Glomerular visceral epithelial cell (primary cell): ENCODE measurements around the gene CACNA1A.
A peak's percentile ranks its signal among the peaks of the same experiment; 100 is the strongest.
"Not testable (repeated sequence)": the region's sequence is repeated elsewhere in the genome, so short reads cannot be mapped to it uniquely, and the experiment has no call there.

Source experiments
- DNase-seq: peaks from one replicate; pipeline ENCODE4 v3.0.0-alpha.2; 2016; ENCODE audit errors: extremely low spot score

Gene CACNA1A

DNA sequence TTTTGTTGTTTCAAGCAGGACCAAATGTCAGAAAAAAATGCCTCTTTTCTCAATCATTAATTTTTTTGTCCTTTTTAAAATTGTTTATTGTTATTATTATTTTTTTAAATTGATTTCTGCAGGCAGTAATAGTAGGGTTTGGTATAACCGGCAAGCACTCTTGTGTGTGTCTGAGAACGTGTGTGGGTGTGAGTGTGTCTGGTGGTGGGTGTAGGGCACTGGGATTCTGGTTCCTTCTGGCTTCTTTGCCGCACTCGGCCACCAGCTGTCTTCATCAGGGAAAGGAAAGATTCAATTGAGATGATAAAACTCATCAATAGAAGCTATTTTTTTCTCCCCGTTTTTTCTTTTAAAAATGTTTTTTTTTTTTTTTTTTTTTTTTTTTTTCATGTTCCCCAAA lies 299.7 kb downstream of the CACNA1A start:
- no peak for DNase-seq

DNA sequence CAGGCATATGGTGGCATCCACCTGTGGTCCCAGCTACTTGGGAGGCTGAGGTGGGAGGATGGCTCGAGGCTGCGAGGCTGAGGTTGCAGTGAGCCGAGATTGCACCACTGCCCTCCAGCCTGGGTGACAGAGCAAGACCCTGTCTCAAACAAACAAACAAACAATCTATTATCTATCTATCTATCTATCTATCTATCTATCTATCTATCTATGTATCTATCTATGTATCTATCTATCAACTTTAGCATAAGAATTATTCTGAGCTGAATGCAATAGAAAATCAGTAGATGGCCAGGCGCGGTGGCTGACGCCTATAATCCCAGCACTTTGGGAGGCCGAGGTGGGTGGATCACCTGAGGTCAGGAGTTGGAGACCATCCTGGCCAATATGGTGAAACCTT lies 304.2 kb downstream of the CACNA1A start:
- not testable (repeated sequence) for DNase-seq

DNA sequence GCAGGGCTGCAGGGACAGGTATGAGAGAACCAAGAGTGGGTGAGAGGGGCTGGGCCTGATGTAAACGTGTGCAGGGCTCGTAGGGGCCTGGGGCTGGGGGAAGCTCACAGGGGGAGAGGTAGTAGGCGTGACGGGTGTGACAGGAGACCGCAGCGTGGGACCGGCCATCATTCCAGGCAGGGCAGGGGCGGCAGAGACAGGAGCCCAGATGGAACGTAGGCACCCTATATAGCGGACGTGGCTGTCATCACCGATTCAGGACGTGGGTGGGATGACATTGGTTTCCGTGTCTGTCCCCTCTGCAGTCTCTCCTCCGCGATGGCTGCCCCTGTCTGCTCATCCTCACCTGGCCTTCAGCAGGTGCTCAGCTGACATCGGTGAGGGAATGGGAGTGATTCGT lies 307.6 kb downstream of the CACNA1A start:
- DNase-seq: no peak

DNA sequence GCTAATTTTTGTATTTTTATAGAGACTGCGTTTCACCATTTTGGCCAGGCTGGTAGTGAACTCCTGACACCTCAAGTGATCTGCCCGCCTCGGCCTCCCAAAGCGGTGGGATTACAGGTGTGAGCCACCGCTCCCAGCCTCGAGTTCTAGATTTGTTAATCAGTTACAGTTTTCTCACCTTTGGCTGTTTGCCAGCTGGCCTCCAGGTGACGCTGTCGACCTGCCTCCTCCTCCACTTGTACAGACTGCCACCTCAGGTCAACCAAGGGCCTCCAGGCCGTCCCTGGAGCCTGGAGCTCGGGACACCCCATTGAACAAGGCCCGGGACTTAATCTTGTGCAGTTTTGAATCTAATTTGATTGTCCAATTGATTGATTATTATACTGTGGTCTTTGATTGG lies 310.6 kb downstream of the CACNA1A start:
- DNase-seq: peak; percentile 22

- DNase-seq: no peak
Measured at GRCh38 chr19:13190781-13191540, 315.3 kb downstream of the CACNA1A start.

DNA sequence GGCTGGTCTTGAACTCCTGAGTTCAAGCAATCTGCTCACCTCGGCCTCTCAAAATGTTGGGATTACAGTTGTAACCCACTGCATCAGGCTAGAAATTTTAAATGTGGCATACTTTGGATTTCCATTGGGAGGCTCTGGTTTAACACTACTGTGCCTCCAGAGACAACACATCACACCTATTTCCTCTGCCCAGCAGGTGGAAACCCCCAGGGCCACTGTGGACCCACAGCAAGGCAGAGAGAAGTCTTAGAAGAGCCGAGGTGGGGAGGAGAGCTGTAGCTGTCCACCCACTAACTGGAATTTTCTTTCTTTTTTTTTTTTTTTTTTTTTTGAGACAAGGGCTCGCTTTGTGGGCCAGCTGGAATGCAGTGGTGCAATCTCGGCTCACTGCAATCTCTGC lies 316.7 kb downstream of the CACNA1A start:
- DNase-seq: no peak

GRCh38 chr19:13187419-13187818 lies 318.9 kb downstream of the CACNA1A start:
- DNase-seq: no peak

DNA sequence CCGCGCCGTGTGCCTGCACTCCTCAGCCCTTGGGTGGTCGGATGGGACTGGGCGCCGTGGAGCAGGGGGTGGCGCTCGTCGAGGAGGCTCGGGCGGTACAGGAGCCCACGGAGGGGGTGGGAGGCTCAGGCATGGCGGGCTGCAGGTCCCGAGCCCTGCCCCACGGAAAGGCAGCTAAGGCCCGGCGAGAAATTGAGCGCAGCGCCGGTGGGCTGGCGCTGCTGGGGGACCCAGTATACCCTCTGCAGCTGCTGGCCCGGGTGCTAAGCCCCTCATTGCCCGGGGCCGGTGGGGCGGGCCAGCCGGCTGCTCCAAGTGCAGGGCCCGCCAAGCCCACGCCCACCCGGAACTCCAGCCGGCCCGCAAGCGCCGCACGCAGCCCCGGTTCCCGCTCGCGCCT lies 319.6 kb downstream of the CACNA1A start:
- DNase-seq: not testable (repeated sequence)

GRCh38 chr19:13185763-13186657 lies 320.3 kb downstream of the CACNA1A start:
- not testable (repeated sequence) for DNase-seq

DNA sequence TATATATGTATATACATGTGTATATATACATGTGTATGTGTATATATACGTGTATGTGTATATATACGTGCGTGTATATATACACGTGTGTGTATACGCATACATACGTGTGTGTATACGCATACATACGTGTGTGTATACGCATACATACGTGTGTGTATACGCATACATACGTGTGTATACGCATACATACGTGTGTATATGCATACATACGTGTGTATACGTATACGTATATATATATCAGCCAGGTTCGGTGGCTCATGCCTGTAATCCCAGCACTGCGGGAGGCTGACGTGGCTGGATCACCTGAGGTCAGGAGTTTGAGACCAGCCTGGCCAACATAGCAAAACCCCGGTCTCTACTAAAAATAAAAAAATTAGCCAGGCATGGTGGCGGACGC lies 321.4 kb downstream of the CACNA1A start:
- not testable (repeated sequence) for DNase-seq

DNA sequence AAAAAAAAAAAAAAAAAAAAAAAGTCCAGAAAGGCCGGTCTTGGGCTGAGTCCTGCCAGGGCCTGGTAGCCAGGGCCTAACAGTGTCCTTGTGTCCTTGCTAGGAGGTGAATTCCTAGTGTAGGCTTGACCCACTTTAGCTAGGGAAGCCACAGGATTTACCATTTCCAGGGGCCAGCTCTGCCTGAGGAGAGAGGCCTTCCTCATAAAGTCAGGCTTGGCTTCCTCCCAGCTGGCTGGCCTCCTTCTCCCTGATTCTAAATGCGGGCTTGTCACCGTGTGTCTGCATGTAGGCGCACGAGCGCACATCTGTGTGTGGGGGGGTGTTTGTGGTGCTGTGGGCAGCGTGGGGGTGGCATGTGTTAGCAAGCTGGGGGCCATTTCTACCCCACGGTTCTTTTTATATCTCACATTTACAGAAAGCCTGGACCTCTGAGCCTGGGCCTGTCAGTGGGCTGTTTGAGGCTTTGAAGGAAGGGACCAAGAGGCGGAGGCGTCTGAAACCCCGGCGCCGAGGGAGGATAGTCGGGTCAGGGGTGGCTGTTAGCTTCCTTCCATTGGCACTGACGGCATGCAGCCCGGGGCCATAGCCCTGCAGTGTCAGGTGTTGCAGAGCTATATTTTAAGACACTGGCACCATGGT lies 324.4 kb downstream of the CACNA1A start:
- DNase-seq: peak; percentile 53

DNA sequence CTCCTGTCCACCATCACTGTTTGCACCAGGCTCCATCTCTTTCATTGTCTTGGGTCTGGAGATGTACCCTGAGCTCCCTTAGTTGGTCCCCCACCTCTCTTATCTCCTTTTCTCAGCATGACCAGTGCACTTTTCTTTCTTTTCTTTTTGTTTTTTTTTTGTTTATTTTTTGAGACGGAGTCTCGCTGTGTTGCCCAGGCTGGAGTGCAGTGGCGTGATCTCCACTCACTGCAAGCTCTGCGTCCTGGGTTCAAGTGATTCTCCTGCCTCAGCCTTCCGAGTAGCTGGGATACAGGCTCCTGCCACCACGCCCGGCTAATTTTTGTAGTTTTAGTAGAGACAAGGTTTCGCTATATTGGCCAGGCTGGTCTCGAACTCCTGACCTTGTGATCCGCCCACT lies 328.0 kb downstream of the CACNA1A start:
- DNase-seq: not testable (repeated sequence)

DNA sequence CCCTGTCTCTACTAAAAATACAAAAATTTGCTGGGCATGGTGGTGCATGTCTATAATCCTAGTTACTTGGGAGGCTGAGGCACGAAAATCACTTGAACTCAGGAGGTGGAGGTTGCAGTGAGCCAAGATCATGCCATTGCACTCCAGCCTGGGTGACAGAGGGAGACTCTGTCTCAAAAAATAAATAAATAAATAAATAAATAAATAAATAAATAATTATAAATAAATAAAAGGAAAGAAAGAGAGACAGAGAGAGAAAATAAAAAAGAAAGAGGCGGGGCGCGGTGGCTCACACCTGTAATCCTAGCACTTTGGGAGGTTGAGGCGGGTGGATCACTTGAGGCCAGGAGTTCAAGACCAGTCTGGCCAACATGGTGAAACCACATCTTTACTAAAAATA lies 328.7 kb downstream of the CACNA1A start:
- not testable (repeated sequence) for DNase-seq

GRCh38 chr19:13176345-13176744 lies 329.9 kb downstream of the CACNA1A start:
- peak; percentile 60 for DNase-seq

- no peak for DNase-seq
Measured at GRCh38 chr19:13173139-13173737, 333.0 kb downstream of the CACNA1A start.

- DNase-seq: peak; percentile 91
Measured at GRCh38 chr19:13172346-13173138, 333.7 kb downstream of the CACNA1A start.

DNA sequence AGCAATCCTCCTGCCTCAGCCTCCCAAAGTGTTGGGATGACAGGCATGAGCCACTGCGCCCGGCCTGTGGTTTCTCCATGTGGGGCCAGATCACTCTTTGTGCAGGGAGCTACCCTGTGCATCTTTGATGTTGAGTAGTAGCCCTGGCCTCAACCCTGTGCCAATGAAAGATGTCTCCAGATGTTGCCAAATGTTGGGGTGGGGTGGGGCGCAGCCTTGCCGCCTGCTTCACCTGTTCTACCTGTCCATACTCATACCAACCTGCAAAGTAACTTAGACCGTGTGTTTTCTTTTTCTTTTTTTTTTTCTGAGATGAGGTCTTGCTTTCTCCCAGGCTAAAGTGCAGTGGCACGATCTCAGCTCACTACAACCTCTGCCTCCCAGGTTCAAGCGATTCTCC lies 335.1 kb downstream of the CACNA1A start:
- no peak for DNase-seq

DNA sequence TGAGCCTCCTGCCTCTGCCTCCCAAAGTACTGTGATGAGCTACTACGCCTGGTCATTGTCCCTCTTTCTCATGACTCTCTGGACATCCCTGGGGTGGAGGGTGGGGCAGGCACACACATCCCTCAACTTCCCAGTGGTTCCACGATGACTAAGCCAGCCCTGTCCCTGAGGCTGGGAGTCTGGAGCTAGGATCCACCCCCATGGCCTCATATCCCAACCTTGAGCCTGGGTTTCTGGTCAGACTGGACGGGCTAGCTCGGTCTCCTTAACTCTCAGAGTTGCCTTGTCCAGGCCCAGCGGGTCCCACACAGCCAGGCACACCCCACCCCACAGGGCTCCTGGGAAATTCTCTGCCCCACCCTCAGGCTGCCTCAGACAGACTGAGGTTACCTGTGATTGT lies 336.5 kb downstream of the CACNA1A start:
- peak; percentile 64 for DNase-seq

DNA sequence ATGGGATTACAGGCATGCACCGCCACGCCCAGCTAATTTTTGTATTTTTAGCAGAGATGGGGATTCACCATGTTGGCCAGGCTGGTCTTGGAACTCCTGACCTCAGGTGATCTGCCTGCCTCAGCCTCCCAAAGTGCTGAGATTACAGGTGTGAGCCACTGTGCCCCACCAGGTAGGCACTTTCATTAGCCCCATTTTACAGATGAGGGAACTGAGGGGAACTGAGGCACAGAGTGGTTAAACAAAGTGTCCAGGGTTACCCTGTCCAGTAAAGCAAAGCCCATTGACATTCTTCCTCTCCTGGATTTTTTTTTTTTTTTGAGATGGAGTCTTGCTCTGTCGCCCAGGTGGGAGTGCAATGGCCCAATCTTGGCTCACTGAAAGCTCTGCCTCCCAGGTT lies 340.1 kb downstream of the CACNA1A start:
- DNase-seq: not testable (repeated sequence)

DNA sequence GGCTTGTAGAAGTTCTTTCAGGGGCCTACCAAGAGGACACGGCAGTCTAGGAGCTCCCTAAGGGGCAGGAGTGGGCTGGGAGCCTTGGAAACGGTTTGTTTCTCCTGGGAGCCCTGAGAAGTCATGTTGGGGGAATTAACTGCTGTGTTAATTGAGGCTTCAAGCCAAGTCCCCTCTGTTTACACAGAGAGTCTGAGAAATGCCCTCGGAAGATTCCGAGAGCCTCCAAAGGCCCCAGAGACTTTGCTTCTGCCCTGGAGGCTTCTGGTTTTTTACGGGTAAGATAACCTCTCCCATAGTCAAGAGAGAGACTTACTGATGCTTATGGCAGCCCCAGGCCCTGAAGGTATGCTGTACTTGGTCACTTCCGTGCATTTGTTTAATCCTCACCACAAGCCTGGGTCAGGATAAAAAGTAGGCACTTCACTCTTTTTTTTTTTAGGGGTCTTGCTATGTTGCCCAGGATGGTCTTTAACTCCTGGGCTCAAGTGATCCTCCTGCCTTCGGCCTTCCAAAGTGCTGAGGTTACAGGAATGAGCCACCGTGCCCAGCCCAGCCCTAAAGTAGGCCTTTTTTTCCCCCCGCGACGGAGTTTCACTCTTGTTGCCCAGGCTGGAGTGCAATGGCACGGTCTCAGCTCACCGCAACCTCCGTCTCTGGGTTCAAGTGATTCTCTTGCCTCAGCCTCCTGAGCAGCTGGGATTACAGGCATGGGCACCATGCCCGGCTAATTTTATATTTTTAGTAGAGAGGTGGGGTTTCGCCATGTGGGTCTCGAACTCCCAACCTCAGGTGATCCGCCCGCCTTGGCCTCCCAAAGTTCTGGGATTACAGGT lies 340.9 kb downstream of the CACNA1A start:
- DNase-seq: no peak
